ENCODE results near the gene SH3BGR.
A peak's percentile ranks its signal among the peaks of the same experiment; 100 is the strongest.

SH3BGR gene

GRCh38 chr21:39552856-39553255 is 101.1 kb downstream of the SH3BGR start:
- DNase-seq (ENCODE audit: low read depth in 1 of 2, low spot score in 1 of 2): no peak
- TF ChIP-seq JUND (IDR thresholded peaks at IDR 0.05; ENCODE audit: low read depth): no peak
- in situ Hi-C loops (cut with HindIII; ENCODE audit: low pct_unique_long_range_greater_than_20kb, low sequenced_read_pairs): no loop called here

- in situ Hi-C loops (cut with HindIII; ENCODE audit: low pct_unique_long_range_greater_than_20kb, low sequenced_read_pairs): no loop called here
- no peak for TF ChIP-seq JUND (IDR thresholded peaks at IDR 0.05; ENCODE audit: low read depth)
- no peak for DNase-seq (ENCODE audit: low read depth in 1 of 2, low spot score in 1 of 2)
These were observed 101.6 kb downstream of the SH3BGR start for GRCh38 chr21:39553331-39553730.

- DNase-seq (ENCODE audit: low read depth in 1 of 2, low spot score in 1 of 2): no peak
- in situ Hi-C loops (cut with HindIII; ENCODE audit: low pct_unique_long_range_greater_than_20kb, low sequenced_read_pairs): no loop called here
- TF ChIP-seq JUND (IDR thresholded peaks at IDR 0.05; ENCODE audit: low read depth): no peak
These were observed 104.3 kb downstream of the SH3BGR start for GRCh38 chr21:39555911-39556590.

GRCh38 chr21:39559511-39559910 is 107.7 kb downstream of the SH3BGR start:
- TF ChIP-seq JUND (IDR thresholded peaks at IDR 0.05; ENCODE audit: low read depth): no peak
- in situ Hi-C loops (cut with HindIII; ENCODE audit: low pct_unique_long_range_greater_than_20kb, low sequenced_read_pairs): no loop called here
- DNase-seq (ENCODE audit: low read depth in 1 of 2, low spot score in 1 of 2): no peak

- no peak for TF ChIP-seq JUND (IDR thresholded peaks at IDR 0.05; ENCODE audit: low read depth)
- DNase-seq (ENCODE audit: low read depth in 1 of 2, low spot score in 1 of 2): no peak
- in situ Hi-C loops (cut with HindIII; ENCODE audit: low pct_unique_long_range_greater_than_20kb, low sequenced_read_pairs): no loop called here
These were observed 109.4 kb downstream of the SH3BGR start for GRCh38 chr21:39561140-39561539.

- TF ChIP-seq JUND (IDR thresholded peaks at IDR 0.05; ENCODE audit: low read depth): no peak
- peak in 1 of 2 experiments; percentile 30 for DNase-seq (ENCODE audit: low read depth in 1 of 2, low spot score in 1 of 2)
- in situ Hi-C loops (cut with HindIII; ENCODE audit: low pct_unique_long_range_greater_than_20kb, low sequenced_read_pairs): no loop called here
These were observed 111.3 kb downstream of the SH3BGR start for GRCh38 chr21:39562791-39563770.

GRCh38 chr21:39564200-39564599 is 112.4 kb downstream of the SH3BGR start:
- in situ Hi-C loops (cut with HindIII; ENCODE audit: low pct_unique_long_range_greater_than_20kb, low sequenced_read_pairs): no loop called here
- no peak for DNase-seq (ENCODE audit: low read depth in 1 of 2, low spot score in 1 of 2)
- TF ChIP-seq JUND (IDR thresholded peaks at IDR 0.05; ENCODE audit: low read depth): no peak
